ENCODE data around the gene APOA1.
A peak's percentile ranks its signal among the peaks of the same experiment; 100 is the strongest.
"Not testable (repeated sequence)": the region's sequence is repeated elsewhere in the genome, so short reads cannot be mapped to it uniquely, and the experiment has no call there.

The APOA1 gene

GRCh38 chr11:116849486-116849885 lies 12.1 kb upstream of the APOA1 start:
- no peak for DNase-seq
- Mint-ChIP-seq H3K27me3 (no peaks in the 10 kb centered on the region), H3K27ac (no peak overlapping the region), H3K4me1 (ENCODE audit: low read depth) (peaks cover 42% of the 10 kb centered on the region), H3K4me3 (no peak overlapping the region), H3K36me3 (ENCODE audit: low read depth) (peaks cover 65% of the 10 kb centered on the region), H3K9me3 (no peaks in the 10 kb centered on the region)

GRCh38 chr11:116849060-116849459 lies 11.6 kb upstream of the APOA1 start:
- Mint-ChIP-seq H3K27ac (no peak overlapping the region), H3K4me1 (ENCODE audit: low read depth) (peaks cover 37% of the 10 kb centered on the region), H3K36me3 (ENCODE audit: low read depth) (peaks cover 61% of the 10 kb centered on the region), H3K27me3 (no peaks in the 10 kb centered on the region), H3K4me3 (no peak overlapping the region), H3K9me3 (no peaks in the 10 kb centered on the region)
- no peak for DNase-seq

DNA sequence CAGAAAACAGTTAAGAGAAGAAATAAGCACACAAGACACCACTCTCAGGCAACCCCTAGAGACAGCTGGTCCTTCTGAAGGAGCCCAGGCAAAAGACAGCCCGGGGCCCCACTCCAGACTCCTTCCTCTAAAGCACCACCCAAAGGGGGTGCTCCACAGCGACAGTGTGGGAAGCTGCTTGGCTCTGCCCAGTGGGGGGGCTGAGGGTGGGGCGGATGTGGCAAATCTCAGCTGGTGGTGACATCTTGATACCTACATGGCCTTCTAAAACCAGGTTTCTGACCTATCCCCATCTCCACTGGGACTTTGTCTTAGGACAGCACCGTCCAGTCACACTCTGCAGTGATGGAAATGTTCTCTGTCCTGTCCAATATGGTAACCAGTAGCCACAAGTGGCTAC lies 10.2 kb upstream of the APOA1 start:
- Mint-ChIP-seq H3K9me3 (no peaks in the 10 kb centered on the region), H3K27ac (no peak overlapping the region), H3K4me3 (no peak overlapping the region), H3K36me3 (ENCODE audit: low read depth) (peaks cover 72% of the 10 kb centered on the region), H3K27me3 (no peaks in the 10 kb centered on the region), H3K4me1 (ENCODE audit: low read depth) (peaks cover 23% of the 10 kb centered on the region)
- DNase-seq = no peak

DNA sequence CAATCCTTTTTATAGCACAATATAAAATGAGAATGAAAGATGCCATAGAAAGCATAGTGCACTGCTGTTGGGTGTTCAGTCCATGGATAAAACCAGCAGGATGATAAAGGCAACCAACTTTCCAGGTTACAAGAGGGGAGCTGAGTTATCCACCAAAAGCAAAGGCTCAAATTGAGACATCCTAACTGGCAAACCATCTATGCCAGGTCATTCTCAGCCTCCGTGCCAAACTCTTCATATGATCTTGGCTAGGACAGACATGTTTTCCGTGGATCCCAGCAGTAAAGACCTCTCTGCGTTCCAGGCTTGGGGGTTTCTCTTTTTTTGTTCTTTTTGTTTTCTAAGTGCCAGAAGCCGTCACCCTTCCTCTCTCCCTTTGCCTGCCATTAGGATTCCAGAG lies 7.3 kb upstream of the APOA1 start:
- Mint-ChIP-seq H3K36me3 (ENCODE audit: low read depth) (peaks cover 60% of the 10 kb centered on the region), H3K4me3 (no peak overlapping the region), H3K27me3 (no peaks in the 10 kb centered on the region), H3K9me3 (no peaks in the 10 kb centered on the region), H3K27ac (no peak overlapping the region), H3K4me1 (ENCODE audit: low read depth) (no peaks in the 10 kb centered on the region)
- no peak for DNase-seq

GRCh38 chr11:116843661-116844060 lies 6.2 kb upstream of the APOA1 start:
- H3K4me1 Mint-ChIP-seq (ENCODE audit: low read depth) = no peaks in the 10 kb centered on the region
- H3K36me3 Mint-ChIP-seq (ENCODE audit: low read depth) = peaks cover 52% of the 10 kb centered on the region
- no peak overlapping the region for H3K27ac Mint-ChIP-seq
- DNase-seq = no peak
- H3K4me3 Mint-ChIP-seq = no peak overlapping the region
- H3K27me3 Mint-ChIP-seq = no peaks in the 10 kb centered on the region
- no peaks in the 10 kb centered on the region for H3K9me3 Mint-ChIP-seq

- H3K27me3 Mint-ChIP-seq = no peaks in the 10 kb centered on the region
- peak overlapping the region; percentile 22 for H3K27ac Mint-ChIP-seq
- DNase-seq = no peak
- H3K4me3 Mint-ChIP-seq = no peak overlapping the region
- no peaks in the 10 kb centered on the region for H3K9me3 Mint-ChIP-seq
- H3K36me3 Mint-ChIP-seq (ENCODE audit: low read depth) = peaks cover 46% of the 10 kb centered on the region
- H3K4me1 Mint-ChIP-seq (ENCODE audit: low read depth) = no peaks in the 10 kb centered on the region
Measured at GRCh38 chr11:116842909-116843308, 5.5 kb upstream of the APOA1 start.

- Mint-ChIP-seq H3K27ac (no peak overlapping the region), H3K4me1 (ENCODE audit: low read depth) (no peaks in the 10 kb centered on the region), H3K36me3 (ENCODE audit: low read depth) (peaks cover 38% of the 10 kb centered on the region), H3K9me3 (no peaks in the 10 kb centered on the region), H3K4me3 (no peak overlapping the region), H3K27me3 (no peaks in the 10 kb centered on the region)
- no peak for DNase-seq
Measured at GRCh38 chr11:116842117-116842516, 4.7 kb upstream of the APOA1 start.

DNA sequence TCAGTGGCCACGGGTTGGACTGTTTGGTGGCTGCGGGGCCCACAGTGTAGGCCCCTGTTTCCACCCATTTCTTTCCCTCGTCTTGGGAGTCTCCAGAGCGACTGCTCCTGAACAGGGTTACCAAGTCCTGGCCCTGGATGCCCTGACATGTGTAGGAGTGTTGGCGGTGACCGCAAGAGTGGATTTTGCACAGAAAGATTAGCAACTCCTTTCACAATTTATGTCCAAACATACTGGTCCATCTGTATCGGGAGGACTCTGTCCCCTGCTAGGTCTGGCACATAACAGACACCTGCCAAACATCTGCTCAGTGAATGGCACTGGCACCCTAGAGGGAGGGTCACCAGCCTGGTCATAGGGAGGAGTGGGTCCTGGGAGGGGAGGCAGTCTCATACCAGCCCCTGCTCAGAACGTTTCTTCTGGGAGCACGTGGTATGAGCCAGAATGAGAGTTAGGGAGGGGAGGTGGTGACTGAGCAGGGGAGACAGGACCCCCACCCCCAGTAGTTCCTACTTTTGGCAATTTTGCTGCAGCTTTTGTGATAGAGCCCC lies 3.4 kb upstream of the APOA1 start:
- peak overlapping the region; percentile 57 for H3K27ac Mint-ChIP-seq
- H3K36me3 Mint-ChIP-seq (ENCODE audit: low read depth) = peaks cover 25% of the 10 kb centered on the region

DNA sequence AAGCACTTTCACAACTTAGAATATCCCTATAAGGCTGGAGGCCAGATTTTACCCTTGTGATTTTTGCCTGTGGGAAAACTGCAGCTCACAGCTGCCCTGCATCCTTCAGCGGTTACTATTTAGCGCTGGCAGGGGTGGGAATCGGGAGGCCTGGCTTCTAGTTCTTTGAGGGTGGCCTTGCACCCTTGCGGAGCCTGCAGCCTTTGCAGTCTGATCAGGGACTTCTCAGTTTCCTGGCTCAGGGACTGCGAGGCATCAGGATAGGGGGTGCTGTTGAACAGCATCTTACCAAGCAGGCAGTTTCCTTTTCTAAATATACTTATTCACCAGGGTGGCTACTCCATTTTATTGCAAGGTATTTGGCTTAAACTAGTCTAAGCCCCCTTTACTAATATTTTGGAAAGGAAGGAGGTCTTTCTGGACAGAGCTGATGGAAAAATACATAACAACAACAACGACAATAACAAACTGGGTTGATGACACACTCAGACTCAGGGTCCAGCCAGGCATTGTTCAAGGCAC lies 2.9 kb upstream of the APOA1 start:
- no peak for DNase-seq
- Mint-ChIP-seq H3K27ac (no peak overlapping the region), H3K27me3 (no peaks in the 10 kb centered on the region), H3K4me3 (no peak overlapping the region), H3K4me1 (ENCODE audit: low read depth) (peaks cover 9% of the 10 kb centered on the region), H3K36me3 (ENCODE audit: low read depth) (peaks cover 20% of the 10 kb centered on the region), H3K9me3 (no peaks in the 10 kb centered on the region)

More for the DNA sequence above, 3.4 kb upstream of the APOA1 start:
- H3K4me3 Mint-ChIP-seq = no peak overlapping the region
- peaks cover 5% of the 10 kb centered on the region for H3K4me1 Mint-ChIP-seq (ENCODE audit: low read depth)
- no peaks in the 10 kb centered on the region for H3K27me3 Mint-ChIP-seq
- no peaks in the 10 kb centered on the region for H3K9me3 Mint-ChIP-seq
- no peak for DNase-seq

- Mint-ChIP-seq H3K4me3 (no peak overlapping the region), H3K9me3 (no peaks in the 10 kb centered on the region), H3K36me3 (ENCODE audit: low read depth) (peaks cover 7% of the 10 kb centered on the region), H3K27ac (peak overlapping the region; percentile 34), H3K4me1 (ENCODE audit: low read depth) (peaks cover 15% of the 10 kb centered on the region), H3K27me3 (peaks cover 3% of the 10 kb centered on the region)
- DNase-seq = no peak
Measured at GRCh38 chr11:116838321-116839084, 1.1 kb upstream of the APOA1 start.

DNA sequence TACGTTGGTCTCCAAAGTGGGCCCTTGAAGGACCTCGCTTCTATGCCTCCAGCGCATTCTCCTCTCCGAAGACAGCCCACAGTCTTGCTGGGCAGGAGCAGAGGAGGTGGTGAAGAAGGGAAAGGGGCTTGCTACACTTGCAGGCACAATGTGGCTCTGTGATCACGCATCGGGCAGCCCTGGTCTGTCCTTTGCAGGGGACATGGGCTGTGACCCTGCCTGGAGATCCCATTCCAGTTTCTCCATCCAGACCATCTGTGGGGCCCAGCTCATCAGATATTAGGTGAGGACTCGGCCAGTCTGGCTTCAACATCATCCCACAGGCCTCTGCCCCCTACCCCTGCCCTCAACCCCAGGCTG lies 810 bp downstream of the APOA1 start:
- Mint-ChIP-seq H3K4me3 (no peak overlapping the region), H3K9me3 (no peaks in the 10 kb centered on the region), H3K27ac (no peak overlapping the region), H3K27me3 (peaks cover 3% of the 10 kb centered on the region), H3K4me1 (ENCODE audit: low read depth) (peaks cover 15% of the 10 kb centered on the region), H3K36me3 (ENCODE audit: low read depth) (no peaks in the 10 kb centered on the region)
- no peak for DNase-seq

DNA sequence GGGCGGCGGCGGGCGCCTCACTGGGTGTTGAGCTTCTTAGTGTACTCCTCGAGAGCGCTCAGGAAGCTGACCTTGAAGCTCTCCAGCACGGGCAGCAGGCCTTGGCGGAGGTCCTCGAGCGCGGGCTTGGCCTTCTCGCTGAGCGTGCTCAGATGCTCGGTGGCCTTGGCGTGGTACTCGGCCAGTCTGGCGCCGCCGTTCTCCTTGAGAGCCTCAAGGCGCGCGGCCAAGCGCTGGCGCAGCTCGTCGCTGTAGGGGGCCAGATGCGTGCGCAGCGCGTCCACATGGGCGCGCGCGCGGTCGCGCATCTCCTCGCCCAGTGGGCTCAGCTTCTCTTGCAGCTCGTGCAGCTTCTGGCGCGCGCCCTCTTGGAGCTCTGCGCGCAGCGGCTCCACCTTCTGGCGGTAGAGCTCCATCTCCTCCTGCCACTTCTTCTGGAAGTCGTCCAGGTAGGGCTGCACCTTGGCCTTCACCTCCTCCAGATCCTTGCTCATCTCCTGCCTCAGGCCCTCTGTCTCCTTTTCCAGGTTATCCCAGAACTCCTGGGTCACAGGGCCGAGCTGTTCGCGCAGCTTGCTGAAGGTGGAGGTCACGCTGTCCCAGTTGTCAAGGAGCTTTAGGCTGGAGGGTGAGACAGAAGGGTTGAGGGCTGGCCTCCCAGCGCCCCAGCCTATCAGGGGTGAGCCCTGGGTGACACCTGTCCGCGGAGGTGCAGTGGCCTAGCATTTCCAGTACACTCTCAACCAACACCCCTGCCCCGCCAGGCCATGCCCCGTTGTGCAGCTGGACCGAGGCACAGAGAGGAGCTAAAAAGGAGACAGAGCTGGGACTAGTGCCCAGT lies 1.4 kb downstream of the APOA1 start:
- Mint-ChIP-seq H3K27ac (peak overlapping the region; percentile 47), H3K4me1 (ENCODE audit: low read depth) (peaks cover 15% of the 10 kb centered on the region), H3K27me3 (peaks cover 3% of the 10 kb centered on the region), H3K4me3 (peak overlapping the region; percentile 64), H3K36me3 (ENCODE audit: low read depth) (no peaks in the 10 kb centered on the region), H3K9me3 (no peaks in the 10 kb centered on the region)
- peak; percentile 85 for DNase-seq

DNA sequence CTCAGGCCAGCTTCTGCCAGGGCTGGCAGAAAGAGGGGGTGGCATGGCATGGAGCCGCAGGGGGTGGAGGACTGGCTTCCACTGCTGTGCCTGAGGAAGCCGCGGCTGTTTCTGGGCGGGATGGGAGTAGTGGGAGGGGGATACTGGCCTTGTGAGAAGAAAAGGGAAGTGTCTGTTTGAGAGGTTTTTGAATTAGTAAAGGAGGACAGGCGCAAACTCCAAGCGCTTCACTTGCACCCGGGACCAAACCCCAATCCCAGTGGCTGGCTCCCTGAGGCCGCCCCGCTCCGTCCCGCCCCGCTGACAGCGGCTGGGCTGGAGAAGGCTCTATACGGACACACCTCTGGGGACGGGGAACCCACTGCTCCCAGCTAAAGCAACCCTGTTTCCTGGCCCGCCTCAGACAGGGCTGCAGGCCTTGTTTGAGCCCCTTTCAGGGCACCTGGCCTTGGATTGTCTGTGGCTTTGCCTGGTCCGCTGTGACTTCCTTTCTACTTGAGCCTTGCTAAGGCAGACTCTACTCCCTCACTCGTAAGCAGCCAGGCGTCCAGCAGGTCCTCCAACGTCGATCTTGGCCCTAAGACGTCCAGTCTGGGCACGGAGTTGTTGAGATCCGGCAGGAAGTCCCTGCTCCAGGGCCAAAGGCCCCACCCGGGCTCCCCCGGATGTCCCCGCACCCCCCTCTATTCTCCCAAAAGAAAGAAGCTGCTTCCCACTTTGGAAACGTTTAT lies 2.2 kb downstream of the APOA1 start:
- Mint-ChIP-seq H3K36me3 (ENCODE audit: low read depth) (no peaks in the 10 kb centered on the region), H3K4me3 (peak overlapping the region; percentile 64), H3K27ac (peak overlapping the region; percentile 51), H3K4me1 (ENCODE audit: low read depth) (peaks cover 15% of the 10 kb centered on the region), H3K9me3 (no peaks in the 10 kb centered on the region), H3K27me3 (peaks cover 3% of the 10 kb centered on the region)
- DNase-seq = no peak

DNA sequence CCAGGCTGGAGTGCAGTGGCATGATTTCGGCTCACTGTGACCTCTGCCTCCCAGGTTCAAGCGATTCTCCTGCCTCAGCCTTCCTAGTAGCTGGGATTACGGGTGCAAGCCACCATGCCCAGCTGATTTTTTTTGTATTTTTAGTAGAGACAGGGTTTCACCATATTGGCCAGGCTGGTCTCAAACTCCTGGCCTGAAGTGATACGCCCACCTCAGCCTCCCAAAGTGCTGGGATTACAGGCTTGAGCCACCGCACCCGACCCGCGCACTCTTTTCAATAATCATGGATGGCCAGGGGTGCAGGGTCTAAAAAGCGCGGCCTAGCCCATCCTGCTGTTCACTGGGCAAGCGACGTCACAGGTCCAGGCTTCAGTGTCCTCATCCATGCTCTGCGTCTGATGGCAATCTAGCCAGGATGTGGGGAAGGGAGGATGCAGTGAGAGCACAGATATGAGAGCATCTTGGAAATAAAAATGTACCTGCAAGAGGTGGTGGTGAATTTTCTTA lies 2.8 kb downstream of the APOA1 start:
- not testable (repeated sequence) for H3K9me3 Mint-ChIP-seq; DNase-seq; H3K27me3 Mint-ChIP-seq; H3K36me3 Mint-ChIP-seq (ENCODE audit: low read depth)
- Mint-ChIP-seq H3K4me1 (ENCODE audit: low read depth) (peaks cover 15% of the 10 kb centered on the region), H3K4me3 (peak overlapping the region; percentile 2), H3K27ac (peak overlapping the region; percentile 51)

All from activated T-cell treated with anti-CD3 and anti-CD28 coated beads, Interleukin-2, amount 50 U/mL, for 24 hours (primary cell).